GM21423 (cell line): ENCODE data around the gene VPS72.
"Not testable (repeated sequence)": the region's sequence is repeated elsewhere in the genome, so short reads cannot be mapped to it uniquely, and the experiment has no call there.

Experiments
- ATAC-seq: cut with Tn5 transposase; IDR thresholded peaks from one replicate; pipeline ENCODE4 v1.9.1; 2021; ENCODE audit warnings: mild to moderate bottlenecking, moderate library complexity; ENCODE audit not compliant: unreplicated experiment

VPS72 gene

GRCh38 chr1:151189637-151190445 is at the start of gene VPS72:
Gene VPS72 (minus strand): TSS chr1:151190197. CDS start chr1:151190121, 76 bp downstream.
- peak; percentile 81 for ATAC-seq

- ATAC-seq = no peak
These were observed 48.4 kb upstream of the VPS72 start for GRCh38 chr1:151238467-151238739.

- ATAC-seq = no peak
These were observed 47.9 kb upstream of the VPS72 start for GRCh38 chr1:151237678-151238466.

GRCh38 chr1:151235235-151235634 is 45.2 kb upstream of the VPS72 start:
- no peak for ATAC-seq

- no peak for ATAC-seq
These were observed 32.1 kb upstream of the VPS72 start for GRCh38 chr1:151222130-151222529.

GRCh38 chr1:151221616-151222015 is 31.6 kb upstream of the VPS72 start:
- no peak for ATAC-seq

GRCh38 chr1:151213560-151213959 is 23.6 kb upstream of the VPS72 start:
- no peak for ATAC-seq

GRCh38 chr1:151211972-151212705 is 22.1 kb upstream of the VPS72 start:
- no peak for ATAC-seq

- no peak for ATAC-seq
These were observed 20.8 kb upstream of the VPS72 start for GRCh38 chr1:151210830-151211229.

- ATAC-seq = not testable (repeated sequence)
These were observed 15.5 kb upstream of the VPS72 start for GRCh38 chr1:151205381-151205965.

- no peak for ATAC-seq
These were observed 10.0 kb upstream of the VPS72 start for GRCh38 chr1:151199873-151200581.

- peak; percentile 88 for ATAC-seq
These were observed 8.5 kb upstream of the VPS72 start, which contains the start of gene PIP5K1A for GRCh38 chr1:151198254-151199127. Gene PIP5K1A (plus strand): TSS chr1:151198552. CDS start chr1:151198997, 445 bp downstream.

- ATAC-seq = no peak
These were observed 7.9 kb upstream of the VPS72 start for GRCh38 chr1:151197863-151198253.

- no peak for ATAC-seq
These were observed 6.3 kb upstream of the VPS72 start for GRCh38 chr1:151196292-151196800.

- not testable (repeated sequence) for ATAC-seq
These were observed 5.0 kb upstream of the VPS72 start for GRCh38 chr1:151194894-151195594.

GRCh38 chr1:151193856-151194255 is 3.9 kb upstream of the VPS72 start:
- no peak for ATAC-seq

GRCh38 chr1:151193304-151193703 is 3.3 kb upstream of the VPS72 start:
- no peak for ATAC-seq

GRCh38 chr1:151192047-151192446 is 2.0 kb upstream of the VPS72 start:
- no peak for ATAC-seq

GRCh38 chr1:151188667-151189066 is 1.3 kb downstream of the VPS72 start:
- not testable (repeated sequence) for ATAC-seq
